GM12874 (cell line): ENCODE results near the gene TMCC2.

Experiments used
- CTCF ChIP-seq: IDR thresholded peaks from 2 replicates; pipeline ENCODE4 v1.5.1; 2011; ENCODE audit warnings: low read depth, mild to moderate bottlenecking, control low read depth, low read length, moderate library complexity; ENCODE audit not compliant: insufficient read depth

TMCC2 gene

GRCh38 chr1:205287767-205288559, 60.2 kb downstream of the TMCC2 start:
- TF ChIP-seq CTCF, result no peak

- no peak for TF ChIP-seq CTCF
These were observed 63.9 kb downstream of the TMCC2 start for GRCh38 chr1:205291596-205291995.

- TF ChIP-seq CTCF, result no peak
These were observed 65.8 kb downstream of the TMCC2 start for GRCh38 chr1:205293350-205294074.

- no peak for TF ChIP-seq CTCF
These were observed 66.6 kb downstream of the TMCC2 start for GRCh38 chr1:205294175-205294917.

- TF ChIP-seq CTCF, result no peak
These were observed 67.2 kb downstream of the TMCC2 start for GRCh38 chr1:205294934-205295333.

GRCh38 chr1:205296154-205296553, 68.4 kb downstream of the TMCC2 start:
- TF ChIP-seq CTCF, result no peak
